GM12892 (cell line): ENCODE data around the gene ALDOA.

ENCODE experiments used
- DNase-seq: peaks from one replicate; pipeline ENCODE4 v3.0.0; 2011; ENCODE audit not compliant: insufficient read length
- FAIRE-seq: peaks from 2 replicates; lab custom pipeline; 2011; peaks lifted over from hg19 to GRCh38; lab: Jason Lieb, UNC
- POLR2A ChIP-seq: IDR thresholded peaks from 2 replicates; pipeline ENCODE4 v1.6.1; 2011; ENCODE audit warnings: low read depth, low read length, control low read depth
- POLR2AphosphoS5 ChIP-seq: IDR thresholded peaks from 2 replicates; pipeline ENCODE4 v1.6.1; 2011; ENCODE audit warnings: low read depth, low read length, control low read depth
- TAF1 ChIP-seq: IDR thresholded peaks from 2 replicates; pipeline ENCODE4 v1.6.1; 2011; ENCODE audit warnings: low read depth, mild to moderate bottlenecking, control low read depth, low read length, borderline replicate concordance

The ALDOA gene

GRCh38 chr16:30115238-30115637 lies 49.7 kb downstream of the ALDOA start:
- DNase-seq (no peak), FAIRE-seq (no peak)
- TF ChIP-seq POLR2AphosphoS5 (no peak), POLR2A (no peak), TAF1 (no peak)

DNA sequence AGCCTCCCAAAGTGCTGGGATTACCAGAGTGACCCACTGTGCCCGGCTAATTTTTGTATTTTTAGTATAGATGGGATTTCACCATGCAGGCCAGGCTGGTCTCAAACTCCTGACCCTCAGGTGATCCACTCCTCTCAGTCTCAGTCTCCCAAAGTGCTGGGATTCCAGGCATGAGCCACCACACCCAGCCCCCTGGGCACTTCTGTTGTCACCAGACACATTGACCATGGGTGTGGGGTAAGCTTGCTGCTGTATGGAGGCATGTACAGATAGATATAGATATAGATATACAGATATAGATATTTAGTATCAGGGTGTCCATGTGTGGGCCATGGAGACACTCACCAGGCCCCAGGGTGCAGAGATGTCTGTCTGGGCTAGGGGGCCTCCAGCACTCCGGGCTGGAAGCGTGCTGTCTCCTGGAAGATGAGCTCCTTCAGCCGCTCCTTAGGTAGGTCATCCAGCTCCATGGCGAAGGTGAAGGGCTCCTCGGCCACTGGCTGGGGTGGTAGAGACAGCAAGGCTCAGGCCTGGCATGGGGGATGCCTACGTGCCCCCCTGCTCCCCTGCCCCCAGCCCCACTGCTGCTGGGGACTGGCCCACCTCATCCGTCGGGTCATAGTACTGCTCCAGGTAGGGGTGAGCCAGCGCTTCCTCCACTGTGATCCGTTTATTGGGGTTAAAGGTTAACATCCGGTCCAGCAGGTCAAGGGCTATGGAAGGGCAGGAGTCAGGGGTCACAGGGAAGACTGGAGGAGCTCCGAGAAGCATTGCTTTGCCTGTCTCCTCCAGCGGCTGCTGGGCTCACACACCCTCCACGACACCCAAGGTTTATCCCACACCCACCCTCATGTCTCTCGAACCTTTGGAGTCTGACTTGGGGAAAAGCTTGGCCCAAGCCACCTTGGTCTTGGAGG lies 51.0 kb downstream of the ALDOA start:
- TF ChIP-seq POLR2A: no peak
- TF ChIP-seq TAF1: no peak
- no peak for TF ChIP-seq POLR2AphosphoS5
- FAIRE-seq: no peak

GRCh38 chr16:30117768-30118167 lies 52.2 kb downstream of the ALDOA start:
- FAIRE-seq: no peak
- TF ChIP-seq POLR2A (no peak), TAF1 (no peak), POLR2AphosphoS5 (no peak)
- DNase-seq: no peak

More for the DNA sequence above, 51.0 kb downstream of the ALDOA start:
- no peak for DNase-seq

- no peak for FAIRE-seq
- TF ChIP-seq POLR2A: no peak
- no peak for TF ChIP-seq POLR2AphosphoS5
- no peak for TF ChIP-seq TAF1
- DNase-seq: no peak
Observed at GRCh38 chr16:30119428-30119827, 53.9 kb downstream of the ALDOA start.
